ENCODE measurements around the gene TRHDE. TPM values are rescaled to one million over a fixed set of nuclear protein-coding genes. Genes with fewer than 3 reads are reported as not detected.

TRHDE gene
- total RNA-seq, 1 experiment from 2014 or later, result 1.9 TPM

- in situ Hi-C loops (cut with HindIII; ENCODE audit: low pct_unique_long_range_greater_than_20kb, low sequenced_read_pairs), result no loop called here
- DNase-seq (ENCODE audit: low read depth, low spot score), result no peak
These were observed 15.4 kb upstream of the TRHDE start for GRCh38 chr12:72256725-72257124.

GRCh38 chr12:72261885-72262284, 10.3 kb upstream of the TRHDE start:
- Histone ChIP-seq H3K27me3 (ENCODE audit: control insufficient read depth, insufficient read depth, low read length) (peaks cover 3% of the 10 kb centered on the region; the same call in 1 of the 2 replicates), H3K27ac (ENCODE audit: low read length) (no peak overlapping the region), H3K4me3 (ENCODE audit: low read depth in 2 of 2, low read length in 2 of 2) (no peak overlapping the region), H3K9me3 (ENCODE audit: control insufficient read depth, insufficient read depth, low read depth, low read length) (no peaks in the 10 kb centered on the region), H3K36me3 (ENCODE audit: control insufficient read depth, insufficient read depth, low read length) (no peaks in the 10 kb centered on the region), H3K4me1 (ENCODE audit: control insufficient read depth, insufficient read depth, low read length) (no peaks in the 10 kb centered on the region)
- POLR2A ChIA-PET, result no interaction called here
- no peak for TF ChIP-seq SIN3A (IDR thresholded peaks at IDR 0.05; ENCODE audit: borderline replicate concordance, insufficient read depth, low read depth, low read length)
- TF ChIP-seq TCF7L2 (IDR thresholded peaks at IDR 0.05; ENCODE audit: low read depth, low read length), result no peak
- no peak for TF ChIP-seq REST (IDR thresholded peaks at IDR 0.05; ENCODE audit: insufficient read depth in 1 of 2, low read depth in 2 of 2, low read length in 1 of 2)
- TF ChIP-seq CTCF (IDR thresholded peaks at IDR 0.05), result no peak
- no peak for TF ChIP-seq POLR2AphosphoS5 (IDR thresholded peaks at IDR 0.05; ENCODE audit: low read depth, low read length)
- in situ Hi-C loops (cut with HindIII; ENCODE audit: low pct_unique_long_range_greater_than_20kb, low sequenced_read_pairs) (no loop called here), intact Hi-C loops (cut with micrococcal nuclease; ENCODE audit: unreplicated experiment) (no loop called here)
- ATAC-seq, result no peak
- no peak for DNase-seq (ENCODE audit: low read depth, low spot score)
- CTCF ChIA-PET, result no interaction called here
- BruUV-seq (replicated peaks), result no TSS peak

More at GRCh38 chr12:72256725-72257124, 15.4 kb upstream of the TRHDE start:
- CTCF ChIA-PET, result no interaction called here
- Histone ChIP-seq H3K27ac (ENCODE audit: low read length) (no peak overlapping the region), H3K4me1 (ENCODE audit: control insufficient read depth, insufficient read depth, low read length) (no peaks in the 10 kb centered on the region), H3K4me3 (ENCODE audit: low read depth in 2 of 2, low read length in 2 of 2) (no peak overlapping the region), H3K9me3 (ENCODE audit: control insufficient read depth, insufficient read depth, low read depth, low read length) (no peaks in the 10 kb centered on the region), H3K36me3 (ENCODE audit: control insufficient read depth, insufficient read depth, low read length) (no peaks in the 10 kb centered on the region), H3K27me3 (ENCODE audit: control insufficient read depth, insufficient read depth, low read length) (no peaks in the 10 kb centered on the region)
- no peak for ATAC-seq
- TF ChIP-seq TCF7L2 (IDR thresholded peaks at IDR 0.05; ENCODE audit: low read depth, low read length) (no peak), REST (IDR thresholded peaks at IDR 0.05; ENCODE audit: insufficient read depth in 1 of 2, low read depth in 2 of 2, low read length in 1 of 2) (no peak), SIN3A (IDR thresholded peaks at IDR 0.05; ENCODE audit: borderline replicate concordance, insufficient read depth, low read depth, low read length) (no peak), POLR2AphosphoS5 (IDR thresholded peaks at IDR 0.05; ENCODE audit: low read depth, low read length) (no peak), CTCF (IDR thresholded peaks at IDR 0.05) (no peak)
- intact Hi-C loops (cut with micrococcal nuclease; ENCODE audit: unreplicated experiment), result no loop called here
- POLR2A ChIA-PET, result no interaction called here
- BruUV-seq (replicated peaks), result no TSS peak

All from Panc1 (cell line).